Right cardiac atrium (tissue), 5 donors: ENCODE results near the gene ADAMTSL2. TPM values are rescaled to one million over a fixed set of nuclear protein-coding genes. Genes with fewer than 3 reads are reported as not detected.

Experiments used
- ATAC-seq, 2 donors: fragments of 200-7000 bp; cut with Tn5 transposase; one replicate each; pipeline versions ENCODE4 v1.8.0 to v1.9.1; 2020; ENCODE audit warnings: moderate library complexity in 2 of 2, mild to moderate bottlenecking in 1 of 2
- DNase-seq, 3 donors: peaks; one replicate each; pipeline ENCODE4 v3.0.0-alpha.2; 2020
- H3K27ac ChIP-seq: one replicate; pipeline ENCODE4 v1.5.1; 2013; ENCODE audit warnings: mild to moderate bottlenecking, low read length, control low read depth, moderate library complexity
- H3K27me3 ChIP-seq: one replicate; pipeline ENCODE4 v1.6.1; 2013; ENCODE audit not compliant: control insufficient read depth, insufficient read depth
- H3K4me1 ChIP-seq: one replicate; pipeline ENCODE4 v1.6.1; 2013; ENCODE audit warnings: low read length; ENCODE audit not compliant: control insufficient read depth, insufficient read depth
- H3K4me3 ChIP-seq: one replicate; pipeline ENCODE4 v1.5.1; 2013; ENCODE audit warnings: low read length, control low read depth
- H3K9me3 ChIP-seq: one replicate; pipeline ENCODE4 v1.6.1; 2013; ENCODE audit warnings: low read length; ENCODE audit not compliant: control insufficient read depth
- WGBS: extraction: QIAGEN DNeasy Blood & Tissue Kit; methylation state at CpG from one replicate; pipeline ENCODE4 v1.1.7; 2013; 5-methylcytosine and 5-hydroxymethylcytosine counted together
- intact Hi-C, 4 donors: fragments of 100-400 bp; cut with DNase I; formaldehyde crosslinking; loops; one replicate each; pipeline versions ENCODE4 v1.11.0 to v1.14.0; 2022 to 2023
- long read RNA-seq, 4 donors: library from polyadenylated mRNA; unstranded; transcript quantifications; one replicate each; pipeline ENCODE4 v2.0.0, GENCODE V29; 2020 to 2021
- polyA plus RNA-seq: library from polyadenylated mRNA; stranded (reverse); fragments of 200-250 nt; gene quantifications from one replicate; pipeline ENCODE4 v1.2.3, GENCODE V29; 2013
- total RNA-seq, 4 donors: library from RNA; stranded (reverse); fragmentation: NEBNext Ultra II Directional; extraction: Animal tissue kit (Norgen Biotek cat#: 25700); gene quantifications; one replicate each; pipeline ENCODE4 v1.2.1, GENCODE V29; 2021
- donor health status: healthy with polysubstance abuse.
- donor health status: DM: no; HTN: yes; CAD: no.
- donor health status: DM: no; HTN: no; CAD: no.
- donor health status: DM: no; HTN: yes; CAD: no; lungs with severe emphysema.
- donor health status: DM: yes; HTN: yes; CAD: no.

The ADAMTSL2 gene
- 10 to 100 TPM; 30.3 to 90.2 (median 47.1) TPM for total RNA-seq
- 37.3 TPM for polyA plus RNA-seq
- long read RNA-seq, donor 1, full-length matches to known transcripts = 4 of 102 reads
- long read RNA-seq, donor 1, partial matches to known transcripts = 80 of 102 reads
- long read RNA-seq, donor 1, other reads (novel, unspliced or antisense) = 18 of 102 reads
- long read RNA-seq, donor 2, full-length matches to known transcripts = 37 of 138 reads
- long read RNA-seq, donor 2, partial matches to known transcripts = 62 of 138 reads
- long read RNA-seq, donor 2, other reads (novel, unspliced or antisense) = 39 of 138 reads
- long read RNA-seq, donor 3, full-length matches to known transcripts = 6 of 96 reads
- long read RNA-seq, donor 3, partial matches to known transcripts = 75 of 96 reads
- long read RNA-seq, donor 3, other reads (novel, unspliced or antisense) = 15 of 96 reads
- long read RNA-seq, donor 4, full-length matches to known transcripts = 8 of 54 reads
- long read RNA-seq, donor 4, partial matches to known transcripts = 26 of 54 reads
- long read RNA-seq, donor 4, other reads (novel, unspliced or antisense) = 20 of 54 reads

DNA sequence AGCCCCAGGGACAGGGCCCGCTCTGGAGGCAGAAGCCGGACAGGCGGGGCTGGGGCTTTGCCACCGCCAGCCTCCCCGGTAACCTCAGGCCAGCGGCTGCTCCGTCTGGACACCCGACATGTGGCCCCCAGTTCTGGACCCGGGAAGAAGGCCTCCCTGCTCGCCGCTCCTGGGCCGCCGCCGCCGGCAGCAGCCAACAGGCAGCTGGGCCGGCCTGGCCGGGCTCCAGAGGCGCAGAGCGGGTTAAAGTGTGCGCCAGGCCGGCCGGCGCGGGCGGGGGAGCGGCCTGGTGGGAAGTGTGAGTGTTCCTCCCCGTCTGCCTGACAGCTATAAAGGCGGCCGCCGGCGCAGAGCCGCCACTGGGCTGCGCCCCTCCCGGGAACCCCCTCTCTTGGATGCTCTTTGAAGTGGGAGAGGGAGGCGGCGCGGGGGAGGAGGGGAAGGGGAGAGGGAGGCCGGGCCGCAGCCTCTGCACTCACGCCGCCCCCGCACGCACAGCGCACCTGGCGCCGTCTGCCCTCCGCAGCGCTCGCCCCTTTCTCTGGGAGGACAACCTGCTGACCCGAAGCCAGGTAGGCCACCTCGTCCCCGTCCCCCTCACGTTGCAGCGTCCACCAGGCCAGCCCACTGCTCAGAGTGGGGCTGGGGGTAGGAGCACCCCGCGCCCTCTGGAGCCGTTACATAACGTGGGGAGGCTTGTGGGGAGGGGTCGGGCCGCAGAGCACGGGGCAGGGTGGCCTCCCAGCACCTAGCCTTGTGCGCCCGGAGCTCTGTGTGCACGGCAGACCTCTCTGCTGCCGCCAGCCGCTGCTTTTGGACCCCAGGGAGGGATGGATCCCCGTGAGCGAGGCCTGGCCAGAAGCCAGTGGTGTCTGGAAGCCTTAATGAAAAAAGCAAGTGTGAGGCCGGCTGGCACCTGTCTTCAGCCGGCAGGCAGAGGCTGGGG lies at the start of gene ADAMTSL2:
TSS of gene ADAMTSL2 (plus strand) at position 359 of the 946 bp plus-strand sequence. CDS start 2,009 bp downstream, outside the sequence.
- ATAC-seq (peak; percentile 77 to 79), DNase-seq (peak; percentile 87 to 96 (median 95))
- H3K4me1 ChIP-seq = peaks cover 2% of the 10 kb centered on the region
- no peaks in the 10 kb centered on the region for H3K9me3 ChIP-seq
- H3K27ac ChIP-seq = peak within 1 kb of the TSS; percentile 49
- 2% methylated on average over 67 of the region's 70 CpGs for WGBS
- intact Hi-C loops = loop anchor here in 2 of 4 donors (5.0 kb wide), 2 partner anchors 48 to 193 kb away; no protein-coding TSS in a partner anchor
- no peaks in the 10 kb centered on the region for H3K27me3 ChIP-seq
- peak within 1 kb of the TSS; percentile 40 for H3K4me3 ChIP-seq

DNA sequence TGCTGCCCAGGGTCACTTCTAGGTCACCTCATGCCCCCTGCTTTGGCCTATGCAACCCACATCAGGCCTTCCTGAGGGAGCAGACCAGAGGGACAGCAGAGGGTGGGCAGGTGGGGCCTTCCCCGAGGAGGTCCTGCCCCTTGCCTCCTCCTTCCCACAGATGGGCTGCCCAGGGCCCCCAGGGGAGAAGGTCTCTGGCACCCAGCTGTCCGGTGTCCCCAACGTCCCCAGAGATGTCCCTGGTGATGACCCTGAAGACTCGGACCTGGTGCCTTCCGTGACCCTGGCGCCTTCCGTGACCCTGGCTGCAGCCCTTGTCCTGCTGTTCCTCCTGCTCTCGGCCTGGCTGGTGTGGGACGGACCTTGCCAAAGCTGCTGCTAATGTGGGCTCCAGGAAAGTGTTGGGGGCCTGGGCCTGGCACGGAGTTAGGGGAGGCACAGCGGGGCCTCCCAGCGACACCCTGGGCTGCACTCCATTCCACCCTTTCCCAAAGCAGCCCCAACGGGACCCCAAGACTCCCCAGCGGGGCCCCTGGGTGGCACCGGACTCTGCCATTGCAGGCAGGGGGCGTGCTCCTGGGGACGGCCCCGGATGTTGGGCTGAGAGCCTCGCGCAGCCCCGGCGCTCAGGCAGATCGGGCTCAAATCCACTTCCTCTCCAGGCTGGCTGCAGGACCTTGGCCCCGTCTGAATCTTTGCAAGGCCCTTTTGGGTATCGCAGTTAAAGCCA lies 48.8 kb upstream of the ADAMTSL2 start:
- H3K27ac ChIP-seq = no peak overlapping the region
- no peaks in the 10 kb centered on the region for H3K4me1 ChIP-seq
- H3K27me3 ChIP-seq = no peaks in the 10 kb centered on the region
- 60% methylated on average over 25 of the region's 25 CpGs for WGBS
- intact Hi-C loops = loop anchor here (2.0 to 10.0 kb wide), 5 partner anchors 73 to 301 kb away; no protein-coding TSS in a partner anchor
- no peak overlapping the region for H3K4me3 ChIP-seq
- DNase-seq = peak; percentile 13 to 54 (median 53)
- ATAC-seq = peak; percentile 4
- no peaks in the 10 kb centered on the region for H3K9me3 ChIP-seq

DNA sequence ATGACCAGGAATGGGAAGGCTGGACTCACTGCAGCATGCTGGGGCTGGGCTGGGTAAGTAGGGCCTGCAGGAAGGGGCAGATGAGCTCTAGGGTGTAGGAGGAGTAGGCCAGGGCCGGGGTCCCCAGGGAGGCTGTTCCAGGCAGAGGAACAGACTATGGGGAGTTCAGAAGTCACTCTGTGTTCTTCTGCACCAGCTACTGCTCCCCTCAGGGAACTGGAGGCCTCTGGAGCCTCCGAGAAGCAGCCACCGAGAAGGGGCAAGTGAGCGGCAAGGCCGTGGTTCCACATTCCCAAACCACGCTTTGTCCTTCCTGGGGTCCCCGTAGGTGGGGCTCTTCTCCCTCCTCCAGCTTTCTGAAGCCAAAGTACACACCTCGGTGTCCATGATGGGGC lies 47.2 kb upstream of the ADAMTSL2 start:
- no peak for ATAC-seq
- WGBS = 82% methylated on average over 8 of the region's 8 CpGs
- H3K27ac ChIP-seq = no peak overlapping the region
- H3K4me1 ChIP-seq = peaks cover 3% of the 10 kb centered on the region
- no peaks in the 10 kb centered on the region for H3K27me3 ChIP-seq
- DNase-seq = peak in 2 of 3 donors; percentile 21 to 44
- H3K9me3 ChIP-seq = no peaks in the 10 kb centered on the region
- intact Hi-C loops = loop anchor here (2.0 to 10.0 kb wide), 5 partner anchors 75 to 303 kb away; no protein-coding TSS in a partner anchor
- no peak overlapping the region for H3K4me3 ChIP-seq

DNA sequence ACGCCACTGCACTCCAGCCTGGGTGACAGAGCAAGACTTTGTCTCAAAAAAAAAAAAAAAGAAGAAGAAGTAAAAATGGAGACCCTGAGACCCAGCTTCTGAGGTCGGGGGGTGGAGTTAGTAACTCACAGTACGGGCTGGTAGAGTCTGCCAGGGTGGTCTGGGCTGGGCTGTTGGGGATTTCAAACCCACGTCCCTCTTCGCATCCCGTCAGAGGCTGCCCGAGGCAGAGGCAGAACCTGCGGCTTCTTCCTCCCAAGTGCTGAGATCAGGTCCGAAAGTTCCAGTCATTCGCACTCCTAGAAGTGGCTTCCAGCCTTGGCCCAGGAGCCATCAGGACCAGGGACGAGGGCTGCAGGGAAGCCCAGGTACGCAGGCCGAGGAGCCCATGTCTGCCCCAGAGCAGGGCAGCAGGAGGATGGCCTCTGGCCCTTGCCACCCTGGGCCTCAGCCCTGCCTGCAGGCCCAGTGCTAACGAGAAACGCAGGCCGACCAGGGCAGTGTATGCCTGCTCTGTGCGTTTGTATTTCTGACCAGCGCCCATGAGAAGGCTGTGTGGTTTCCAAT lies 45.7 kb upstream of the ADAMTSL2 start:
- intact Hi-C loops = loop anchor here (2.0 to 10.0 kb wide), 5 partner anchors 76 to 304 kb away; no protein-coding TSS in a partner anchor
- 94% methylated on average over 18 of the region's 18 CpGs for WGBS

GRCh38 chr9:133489253-133490190 lies 45.0 kb upstream of the ADAMTSL2 start:
- H3K4me1 ChIP-seq = peaks cover 9% of the 10 kb centered on the region
- peak in 2 of 3 donors; percentile 30 to 53 for DNase-seq
- intact Hi-C loops = loop anchor here (2.0 to 10.0 kb wide), 5 partner anchors 77 to 305 kb away; no protein-coding TSS in a partner anchor
- ATAC-seq = no peak
- H3K4me3 ChIP-seq = no peak overlapping the region
- H3K27ac ChIP-seq = no peak overlapping the region
- no peaks in the 10 kb centered on the region for H3K27me3 ChIP-seq
- no peaks in the 10 kb centered on the region for H3K9me3 ChIP-seq
- WGBS = 87% methylated on average over 19 of the region's 19 CpGs

More for the DNA sequence above, 45.7 kb upstream of the ADAMTSL2 start:
- no peaks in the 10 kb centered on the region for H3K9me3 ChIP-seq
- H3K4me1 ChIP-seq = peaks cover 7% of the 10 kb centered on the region
- ATAC-seq (no peak), DNase-seq (peak in 2 of 3 donors; percentile 26 to 30)
- no peaks in the 10 kb centered on the region for H3K27me3 ChIP-seq
- H3K4me3 ChIP-seq = no peak overlapping the region
- no peak overlapping the region for H3K27ac ChIP-seq

- no peak overlapping the region for H3K27ac ChIP-seq
- ATAC-seq (no peak), DNase-seq (peak in 2 of 3 donors; percentile 41)
- H3K27me3 ChIP-seq = no peaks in the 10 kb centered on the region
- H3K9me3 ChIP-seq = no peaks in the 10 kb centered on the region
- H3K4me3 ChIP-seq = no peak overlapping the region
- intact Hi-C loops = no loop called here
- 66% methylated on average over 13 of the region's 13 CpGs for WGBS
- H3K4me1 ChIP-seq = peaks cover 9% of the 10 kb centered on the region
These were observed 44.3 kb upstream of the ADAMTSL2 start for GRCh38 chr9:133490201-133490681.

DNA sequence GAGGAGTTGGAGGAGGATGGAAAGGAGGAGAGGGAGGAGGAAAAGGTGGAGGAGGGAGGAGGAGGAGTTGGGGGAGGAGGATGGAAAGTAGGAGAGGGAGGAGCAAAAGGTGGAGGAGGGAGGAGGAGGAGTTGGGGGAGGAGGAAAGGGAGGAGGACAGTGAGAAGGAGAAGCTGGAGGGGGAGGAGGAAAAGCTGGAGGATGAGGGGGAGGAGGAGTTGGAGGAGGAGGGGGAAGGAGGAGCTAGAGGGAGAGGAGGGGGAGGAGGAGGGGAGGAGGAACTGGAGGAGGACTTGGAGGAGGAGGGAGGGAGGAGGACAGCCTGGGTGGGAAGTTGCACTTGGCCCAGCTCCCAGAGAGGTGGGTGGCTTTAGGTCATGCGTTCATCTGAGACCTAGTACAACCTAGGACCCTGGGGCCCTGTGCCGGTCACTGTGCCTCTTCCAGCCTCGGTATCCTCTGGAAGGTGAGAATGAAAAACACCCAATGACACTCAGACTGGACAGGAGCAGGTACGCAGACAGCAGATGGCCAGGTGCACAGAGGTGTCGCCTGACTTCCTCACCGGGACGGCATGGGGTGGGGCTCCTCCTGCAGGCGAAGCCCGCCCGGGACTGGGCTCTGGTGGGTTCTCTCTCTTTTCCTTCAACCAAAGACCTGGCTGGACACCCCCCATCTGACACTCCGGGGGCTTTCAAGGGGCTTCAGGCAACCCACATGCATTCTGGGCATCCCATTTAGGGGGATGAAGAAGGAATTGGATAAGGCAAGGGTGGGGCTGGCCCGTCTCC lies 43.4 kb upstream of the ADAMTSL2 start:
- 86% methylated on average over 12 of the region's 12 CpGs for WGBS
- DNase-seq = peak; percentile 16 to 52 (median 51)
- ATAC-seq = no peak
- intact Hi-C loops = no loop called here
- Histone ChIP-seq H3K27ac (no peak overlapping the region), H3K4me1 (peaks cover 9% of the 10 kb centered on the region), H3K27me3 (no peaks in the 10 kb centered on the region), H3K4me3 (no peak overlapping the region), H3K9me3 (no peaks in the 10 kb centered on the region)

DNA sequence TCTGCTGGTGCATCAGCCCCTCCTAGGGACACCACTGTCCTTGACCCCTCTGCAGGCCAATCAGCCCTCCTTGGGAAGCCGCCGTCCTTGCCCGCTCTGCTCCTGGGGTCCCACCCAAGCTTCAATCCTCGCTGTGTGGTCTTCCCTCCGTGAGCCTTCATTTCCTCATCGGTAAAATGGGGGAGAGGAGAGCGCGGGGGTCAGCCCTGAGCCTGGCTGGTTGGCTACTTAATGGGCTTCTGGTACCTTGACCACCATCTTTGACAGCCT lies 42.9 kb upstream of the ADAMTSL2 start:
- DNase-seq = peak in 1 of 3 donors; percentile 57

More for the DNA sequence above, 42.9 kb upstream of the ADAMTSL2 start:
- ATAC-seq = no peak
- Histone ChIP-seq H3K4me3 (no peak overlapping the region), H3K9me3 (no peaks in the 10 kb centered on the region), H3K27ac (no peak overlapping the region), H3K27me3 (no peaks in the 10 kb centered on the region), H3K4me1 (peaks cover 9% of the 10 kb centered on the region)
- 94% methylated on average over 8 of the region's 8 CpGs for WGBS
- intact Hi-C loops = no loop called here
